Measurements from ENCODE around the gene JARID2. TPM values are rescaled to one million over a fixed set of nuclear protein-coding genes. Genes with fewer than 3 reads are reported as not detected.

Gene JARID2
- total RNA-seq, 1 donor from 2014 or later = 38.9 TPM

DNA sequence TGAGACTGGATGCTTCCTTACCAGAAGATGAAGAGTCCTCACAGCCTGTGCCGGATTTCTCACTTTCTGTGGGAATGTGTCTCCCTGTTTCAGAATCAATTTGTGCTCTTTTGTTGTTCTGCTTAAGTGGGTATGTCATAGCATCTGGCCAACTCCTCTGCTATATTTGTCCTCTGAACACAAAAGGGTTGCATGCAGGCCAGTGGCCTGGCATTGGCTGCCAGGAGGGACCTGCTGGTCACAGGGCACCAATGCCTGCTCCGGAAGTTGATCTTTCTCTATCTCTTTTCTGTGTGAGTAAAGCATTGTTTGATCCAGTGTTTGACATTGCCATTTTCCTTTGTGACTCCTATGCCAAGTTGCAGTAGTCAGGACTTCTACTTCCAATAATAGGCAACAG, 47.8 kb downstream of the JARID2 start:
- Histone ChIP-seq H3K4me2 (no peak overlapping the region), H3K9me3 (ENCODE audit: low read depth) (no peaks in the 10 kb centered on the region), H3F3A (ENCODE audit: low read depth) (peaks cover 18% of the 10 kb centered on the region), H3K79me2 (ENCODE audit: low read depth) (peaks cover 100% of the 10 kb centered on the region), H2AFZ (replicated peaks) (no peak overlapping the region), H4K20me1 (ENCODE audit: low read depth) (peaks cover 77% of the 10 kb centered on the region), H3K4me1 (peaks cover 12% of the 10 kb centered on the region), H3K9ac (no peak overlapping the region), H3K27ac (no peak overlapping the region), H3K4me3 (no peak overlapping the region), H3K36me3 (no peaks in the 10 kb centered on the region), H3K27me3 (no peaks in the 10 kb centered on the region)
- H3K27me3 Mint-ChIP-seq (ENCODE audit: insufficient read depth, low read depth) = peaks cover 2% of the 10 kb centered on the region
- DNase-seq (ENCODE audit: low spot score) = no peak
- H3K36me3 Mint-ChIP-seq = peaks cover 34% of the 10 kb centered on the region
- peaks cover 30% of the 10 kb centered on the region for H3K4me1 Mint-ChIP-seq
- H3K27ac Mint-ChIP-seq = no peak overlapping the region
- TF ChIP-seq CTCF (IDR thresholded peaks at IDR 0.05) (no peak), EZH2phosphoT487 (IDR thresholded peaks at IDR 0.05) (no peak), EZH2 (IDR thresholded peaks at IDR 0.05) (no peak)
- peaks cover 17% of the 10 kb centered on the region for H3K9me3 Mint-ChIP-seq
- H3K4me3 Mint-ChIP-seq = no peak overlapping the region

GRCh38 chr6:15294504-15294903, 48.6 kb downstream of the JARID2 start:
- peak overlapping the region; percentile 6 for H3K27ac Mint-ChIP-seq
- H3K4me1 Mint-ChIP-seq = peaks cover 37% of the 10 kb centered on the region
- Histone ChIP-seq H4K20me1 (ENCODE audit: low read depth) (peaks cover 81% of the 10 kb centered on the region), H3F3A (ENCODE audit: low read depth) (peaks cover 18% of the 10 kb centered on the region), H3K9ac (no peak overlapping the region), H3K4me1 (peaks cover 16% of the 10 kb centered on the region), H3K4me2 (no peak overlapping the region), H3K27me3 (no peaks in the 10 kb centered on the region), H3K36me3 (no peaks in the 10 kb centered on the region), H3K27ac (no peak overlapping the region), H3K4me3 (no peak overlapping the region), H3K9me3 (ENCODE audit: low read depth) (no peaks in the 10 kb centered on the region), H2AFZ (replicated peaks) (no peak overlapping the region), H3K79me2 (ENCODE audit: low read depth) (peaks cover 100% of the 10 kb centered on the region)
- DNase-seq (ENCODE audit: low spot score) = no peak
- H3K9me3 Mint-ChIP-seq = peaks cover 14% of the 10 kb centered on the region
- no peak overlapping the region for H3K4me3 Mint-ChIP-seq
- H3K27me3 Mint-ChIP-seq (ENCODE audit: insufficient read depth, low read depth) = peaks cover 2% of the 10 kb centered on the region
- TF ChIP-seq EZH2 (IDR thresholded peaks at IDR 0.05) (no peak), CTCF (IDR thresholded peaks at IDR 0.05) (no peak), EZH2phosphoT487 (IDR thresholded peaks at IDR 0.05) (no peak)
- peaks cover 31% of the 10 kb centered on the region for H3K36me3 Mint-ChIP-seq

DNA sequence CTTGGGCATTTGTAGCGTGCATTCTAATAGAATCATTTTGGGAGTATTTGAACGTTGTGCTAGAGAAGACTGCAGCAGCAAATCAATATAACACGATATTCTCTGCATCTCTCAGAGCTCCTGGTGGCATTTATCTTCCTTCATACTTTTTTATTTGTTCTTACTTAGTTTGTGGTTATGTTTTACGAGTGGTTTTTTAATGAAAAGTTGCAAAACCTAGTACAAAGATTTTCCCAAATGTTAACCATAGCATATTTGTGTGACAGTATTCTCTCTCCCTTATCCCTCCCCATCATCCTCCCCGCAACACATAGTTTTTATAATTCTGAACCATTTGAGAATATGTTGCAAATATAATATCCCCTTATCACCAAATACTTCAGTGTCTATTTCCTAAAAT, 50.4 kb downstream of the JARID2 start:
- H4K20me1 ChIP-seq (ENCODE audit: low read depth) = peaks cover 82% of the 10 kb centered on the region
- H3K27ac Mint-ChIP-seq = no peak overlapping the region
- H3K9me3 ChIP-seq (ENCODE audit: low read depth) = no peaks in the 10 kb centered on the region
- H3K4me2 ChIP-seq = no peak overlapping the region
- H3K4me3 Mint-ChIP-seq = no peak overlapping the region
- H3K27me3 Mint-ChIP-seq (ENCODE audit: insufficient read depth, low read depth) = peaks cover 2% of the 10 kb centered on the region
- no peak overlapping the region for H3K9ac ChIP-seq
- peaks cover 41% of the 10 kb centered on the region for H3K4me1 Mint-ChIP-seq
- no peak for DNase-seq (ENCODE audit: low spot score)
- H3K79me2 ChIP-seq (ENCODE audit: low read depth) = peaks cover 100% of the 10 kb centered on the region
- H3K27me3 ChIP-seq = no peaks in the 10 kb centered on the region
- H3K36me3 ChIP-seq = no peaks in the 10 kb centered on the region
- no peak for TF ChIP-seq EZH2 (IDR thresholded peaks at IDR 0.05)
- TF ChIP-seq CTCF (IDR thresholded peaks at IDR 0.05) = no peak
- TF ChIP-seq EZH2phosphoT487 (IDR thresholded peaks at IDR 0.05) = no peak
- no peak overlapping the region for H3K4me3 ChIP-seq
- no peak overlapping the region for H3K27ac ChIP-seq
- peaks cover 22% of the 10 kb centered on the region for H3K36me3 Mint-ChIP-seq
- peaks cover 1% of the 10 kb centered on the region for H3F3A ChIP-seq (ENCODE audit: low read depth)
- H3K9me3 Mint-ChIP-seq = peaks cover 7% of the 10 kb centered on the region
- peaks cover 20% of the 10 kb centered on the region for H3K4me1 ChIP-seq
- H2AFZ ChIP-seq (replicated peaks) = no peak overlapping the region
